SK-N-MC (cell line): ENCODE measurements around the gene LRP2BP.
"Not testable (repeated sequence)": the region's sequence is repeated elsewhere in the genome, so short reads cannot be mapped to it uniquely, and the experiment has no call there.

Source experiments
- DNase-seq: peaks from one replicate; pipeline ENCODE4 v3.0.0-alpha.2; 2011; ENCODE audit warnings: low read depth, low spot score
- H3K27ac ChIP-seq: fragments of 200-600 bp; sonication (generic); 2 replicates; pipeline ENCODE4 v1.5.1; 2016; ENCODE audit warnings: mixed run types
- H3K36me3 ChIP-seq: fragments of 200-600 bp; sonication (generic); 2 replicates; pipeline ENCODE4 v1.6.1; 2017; ENCODE audit warnings: antibody characterized with exemption, low read length, mixed read lengths; ENCODE audit not compliant: insufficient read depth
- H3K4me3 ChIP-seq: fragments of 200-600 bp; sonication (generic); 2 replicates; pipeline ENCODE4 v1.5.1; 2016
- H3K9ac ChIP-seq: fragments of 200-600 bp; sonication (generic); 2 replicates; pipeline ENCODE4 v1.8.0; 2017; ENCODE audit warnings: mixed run types, mixed read lengths; ENCODE audit not compliant: insufficient read length
- H3K9me3 ChIP-seq: fragments of 200-600 bp; sonication (generic); 2 replicates; pipeline ENCODE4 v1.6.1; 2017; ENCODE audit warnings: low read depth, mild to moderate bottlenecking, antibody characterized with exemption, low read length, moderate library complexity, mixed read lengths
- EZH2 ChIP-seq: fragments of 200-600 bp; sonication (generic); IDR thresholded peaks from one replicate; pipeline ENCODE4 v1.6.1; 2017; ENCODE audit warnings: antibody characterized with exemption
- FOXP2 ChIP-seq: optimal IDR thresholded peaks from 2 replicates; pipeline ENCODE3; 2011; ENCODE audit warnings: mild to moderate bottlenecking, moderate library complexity; ENCODE audit not compliant: insufficient read depth; ENCODE audit errors: extremely low read length, control extremely low read depth
- POLR2AphosphoS5 ChIP-seq: IDR thresholded peaks from 2 replicates; pipeline ENCODE4 v1.6.1; 2012; ENCODE audit warnings: mild to moderate bottlenecking, low read depth, low read length, borderline replicate concordance

LRP2BP gene

GRCh38 chr4:185374027-185374426 lies 21.7 kb downstream of the LRP2BP start:
- no peaks in the 10 kb centered on the region for H3K9me3 ChIP-seq
- no peak for DNase-seq
- H3K27ac ChIP-seq, result no peak overlapping the region
- TF ChIP-seq FOXP2 (no peak), POLR2AphosphoS5 (no peak)
- no peak overlapping the region for H3K9ac ChIP-seq
- no peaks in the 10 kb centered on the region for H3K36me3 ChIP-seq
- H3K4me3 ChIP-seq, result no peak overlapping the region

DNA sequence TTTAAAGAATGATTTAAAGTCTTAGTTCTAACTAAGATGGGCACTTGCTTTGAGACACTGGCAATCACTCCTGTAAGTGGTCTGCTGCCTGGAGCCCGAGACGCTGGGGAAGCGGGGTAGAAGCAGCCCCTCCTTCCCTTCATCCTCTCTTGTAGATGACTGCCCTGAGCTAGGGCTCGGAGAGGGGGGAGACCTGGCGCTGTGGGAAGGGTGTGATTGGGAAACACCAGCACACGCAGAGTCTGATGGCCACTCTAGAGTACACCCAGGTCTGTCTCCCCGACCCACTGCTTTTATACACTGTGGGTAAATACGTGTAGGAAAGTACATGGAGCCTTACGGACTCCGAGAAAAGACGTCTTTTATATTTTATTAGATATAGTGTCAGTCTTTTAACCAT lies 24.0 kb downstream of the LRP2BP start:
- TF ChIP-seq POLR2AphosphoS5 (no peak), FOXP2 (no peak), EZH2 (no peak)
- DNase-seq, result no peak
- no peak overlapping the region for H3K4me3 ChIP-seq
- H3K36me3 ChIP-seq, result no peaks in the 10 kb centered on the region
- H3K9ac ChIP-seq, result no peak overlapping the region
- H3K9me3 ChIP-seq, result no peaks in the 10 kb centered on the region
- no peak overlapping the region for H3K27ac ChIP-seq

DNA sequence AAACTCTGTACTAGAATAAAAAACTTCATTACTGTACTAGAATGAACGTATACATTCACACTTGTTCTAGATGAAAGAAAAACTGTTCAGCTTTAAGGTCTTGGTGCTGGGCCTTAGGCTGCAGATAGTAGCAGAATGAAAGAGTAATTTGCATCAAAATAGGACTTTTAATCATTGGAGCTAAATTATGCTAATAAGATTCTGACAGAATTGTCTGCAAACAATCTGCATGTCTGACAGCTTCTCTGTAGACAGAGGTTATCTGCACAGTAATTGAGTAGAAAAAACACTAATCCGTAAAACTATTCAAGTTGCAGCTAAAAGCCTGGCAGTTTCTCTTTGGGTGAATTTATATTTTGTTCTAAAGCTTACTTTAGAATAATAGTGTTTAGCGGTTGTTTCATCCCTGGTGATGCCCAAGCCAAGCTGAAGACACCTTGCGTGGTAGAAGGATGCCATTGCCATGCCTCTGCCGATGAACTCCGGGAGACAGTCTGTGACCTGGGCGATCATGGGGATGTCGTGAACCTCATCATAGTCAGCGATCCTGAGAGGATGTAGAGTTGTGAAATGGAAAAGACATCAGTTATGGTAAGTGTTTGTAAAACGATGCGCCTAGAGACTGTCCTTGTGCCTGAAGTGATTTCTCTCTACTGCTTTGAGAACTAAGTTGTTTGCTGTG lies 25.3 kb downstream of the LRP2BP start:
- H3K9ac ChIP-seq, result no peak overlapping the region
- no peak for TF ChIP-seq POLR2AphosphoS5
- no peak for TF ChIP-seq EZH2
- no peak for TF ChIP-seq FOXP2
- H3K4me3 ChIP-seq, result no peak overlapping the region
- H3K36me3 ChIP-seq, result no peaks in the 10 kb centered on the region
- no peak for DNase-seq
- no peaks in the 10 kb centered on the region for H3K9me3 ChIP-seq
- no peak overlapping the region for H3K27ac ChIP-seq

DNA sequence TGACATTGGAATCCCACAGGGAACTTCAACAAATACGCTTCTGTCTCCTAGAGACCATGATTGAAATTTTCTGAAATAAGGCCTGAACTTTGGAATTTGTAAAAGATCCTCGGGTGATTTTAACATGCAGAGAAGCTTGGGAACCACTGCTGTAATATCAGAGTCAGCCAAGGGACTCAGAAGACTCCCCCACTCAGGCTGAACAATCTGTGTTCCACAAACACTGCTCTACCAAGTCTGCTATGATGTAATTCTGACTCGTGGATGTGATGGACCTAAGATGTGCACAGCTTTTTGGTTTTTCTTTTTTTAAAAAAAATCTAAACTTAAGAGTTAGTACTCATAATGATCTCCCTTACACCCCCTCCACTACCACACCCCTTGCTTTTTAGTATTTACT lies 26.0 kb downstream of the LRP2BP start:
- H3K4me3 ChIP-seq, result no peak overlapping the region
- H3K9ac ChIP-seq, result no peak overlapping the region
- no peaks in the 10 kb centered on the region for H3K9me3 ChIP-seq
- TF ChIP-seq POLR2AphosphoS5 (no peak), EZH2 (no peak), FOXP2 (no peak)
- H3K36me3 ChIP-seq, result no peaks in the 10 kb centered on the region
- no peak overlapping the region for H3K27ac ChIP-seq
- no peak for DNase-seq

DNA sequence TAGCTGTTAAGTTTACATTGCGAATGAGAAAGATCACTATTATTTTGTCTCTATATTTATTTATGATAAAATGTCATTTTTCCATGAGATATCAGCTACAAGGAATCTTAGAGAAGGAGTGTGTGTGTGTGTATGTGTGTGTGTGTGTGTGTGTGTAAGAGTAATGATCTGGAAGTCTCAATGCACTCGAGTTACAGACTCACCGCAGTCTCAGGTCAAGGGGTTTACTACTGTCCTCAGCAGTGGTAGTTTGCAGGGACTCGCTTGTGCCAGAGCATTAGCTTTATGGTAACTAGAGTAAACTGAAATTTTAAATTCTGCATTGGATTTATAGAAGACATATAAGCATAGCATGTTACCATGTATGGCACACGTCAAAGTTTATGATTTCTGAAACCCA lies 30.8 kb downstream of the LRP2BP start:
- TF ChIP-seq EZH2 (no peak), POLR2AphosphoS5 (no peak)
- no peaks in the 10 kb centered on the region for H3K9me3 ChIP-seq
- no peak overlapping the region for H3K9ac ChIP-seq
- no peak overlapping the region for H3K4me3 ChIP-seq
- H3K36me3 ChIP-seq, result no peaks in the 10 kb centered on the region
- no peak overlapping the region for H3K27ac ChIP-seq
- no peak for DNase-seq

- H3K27ac ChIP-seq, result no peak overlapping the region
- TF ChIP-seq FOXP2, result no peak
- no peak for TF ChIP-seq EZH2
- no peak for TF ChIP-seq POLR2AphosphoS5
- no peaks in the 10 kb centered on the region for H3K9me3 ChIP-seq
- no peaks in the 10 kb centered on the region for H3K36me3 ChIP-seq
- H3K9ac ChIP-seq, result no peak overlapping the region
- no peak for DNase-seq
- H3K4me3 ChIP-seq, result no peak overlapping the region
Observed at GRCh38 chr4:185363251-185363650, 32.5 kb downstream of the LRP2BP start.

DNA sequence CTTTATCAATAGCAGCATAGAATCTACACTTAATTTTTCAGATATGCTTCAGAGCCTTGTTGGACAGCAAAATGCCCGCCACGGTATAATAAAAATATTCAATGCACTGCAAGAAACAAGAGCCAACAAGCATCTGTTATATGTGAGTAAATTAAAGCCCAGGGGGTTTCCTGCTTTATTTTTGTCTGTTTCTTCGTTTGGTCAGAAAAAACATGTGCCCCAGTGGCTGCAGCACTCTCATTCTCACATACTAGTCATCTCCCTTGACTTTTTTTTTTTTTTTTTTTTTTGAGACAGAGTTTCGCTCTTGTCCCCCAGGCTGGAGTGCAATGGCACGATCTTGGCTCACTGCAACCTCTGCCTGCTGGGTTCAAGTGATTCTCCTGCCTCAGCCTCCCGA lies 33.2 kb downstream of the LRP2BP start:
- not testable (repeated sequence) for DNase-seq, H3K4me3 ChIP-seq, H3K9me3 ChIP-seq, H3K27ac ChIP-seq, H3K9ac ChIP-seq, H3K36me3 ChIP-seq

- TF ChIP-seq POLR2AphosphoS5 (no peak), EZH2 (no peak), FOXP2 (no peak)
- no peaks in the 10 kb centered on the region for H3K36me3 ChIP-seq
- no peak overlapping the region for H3K9ac ChIP-seq
- no peak for DNase-seq
- no peak overlapping the region for H3K4me3 ChIP-seq
- no peak overlapping the region for H3K27ac ChIP-seq
- no peaks in the 10 kb centered on the region for H3K9me3 ChIP-seq
Observed at GRCh38 chr4:185361872-185362271, 33.9 kb downstream of the LRP2BP start.

GRCh38 chr4:185359767-185360446 lies 35.8 kb downstream of the LRP2BP start:
- no peak for DNase-seq
- Histone ChIP-seq H3K9me3 (no peaks in the 10 kb centered on the region), H3K36me3 (no peaks in the 10 kb centered on the region), H3K27ac (no peak overlapping the region), H3K9ac (no peak overlapping the region), H3K4me3 (no peak overlapping the region)
- TF ChIP-seq POLR2AphosphoS5 (no peak), EZH2 (no peak), FOXP2 (no peak)
